CD4-positive, alpha-beta memory T cell (primary cell): Measurements from ENCODE around the gene CDC23. TPM values are rescaled to one million over a fixed set of nuclear protein-coding genes. Genes with fewer than 3 reads are reported as not detected.

Source experiments
- CTCF ChIA-PET: fragments of 350-600 bp; sonication (Branson Sonifier 250); formaldehyde crosslinking; loops from one replicate; lab custom pipeline; 2021; ENCODE audit warnings: inconsistent platforms; ENCODE audit not compliant: partially characterized antibody; lab: Charles Lee
- POLR2A ChIA-PET: fragments of 350-600 bp; sonication (Branson Sonifier 250); formaldehyde crosslinking; loops from one replicate; lab custom pipeline; 2021; ENCODE audit not compliant: partially characterized antibody; lab: Charles Lee
- DNase-seq, 5 donors: peaks; one replicate each; pipeline versions ENCODE4 v3.0.0 to v3.0.0-alpha.2; 2020 to 2022; ENCODE audit warnings: mixed read lengths in 1 of 5
- H3K27ac ChIP-seq: one replicate; pipeline ENCODE4 v1.7.0; 2013; ENCODE audit warnings: low read depth, low read length
- H3K27me3 ChIP-seq: 2 replicates; pipeline ENCODE4 v1.7.0; 2013; ENCODE audit warnings: mild to moderate bottlenecking, low read length, moderate library complexity; ENCODE audit not compliant: insufficient read depth
- H3K36me3 ChIP-seq: 2 replicates; pipeline ENCODE4 v1.7.0; 2013; ENCODE audit warnings: mild to moderate bottlenecking, low read length, moderate library complexity; ENCODE audit not compliant: insufficient read depth
- H3K4me1 ChIP-seq: 2 replicates; pipeline ENCODE4 v1.7.0; 2013; ENCODE audit warnings: mild to moderate bottlenecking, low read length, moderate library complexity; ENCODE audit not compliant: insufficient read depth
- H3K4me3 ChIP-seq, 2 donors: one replicate each; pipeline ENCODE4 v1.7.0; 2013; ENCODE audit warnings: low read length in 2 of 2, mild to moderate bottlenecking in 1 of 2
- H3K9me3 ChIP-seq, 2 donors: one replicate each; pipeline ENCODE4 v1.7.0; 2013; ENCODE audit warnings: low read length in 2 of 2, control low read depth in 1 of 2; ENCODE audit not compliant: control insufficient read depth in 1 of 2
- H3K27ac Mint-ChIP-seq, 7 donors: one replicate each; pipeline ENCODE4 v1.8.0; 2020 to 2021; ENCODE audit warnings: mixed read lengths in 7 of 7, mild to moderate bottlenecking in 6 of 7, inconsistent platforms in 3 of 7, moderate library complexity in 3 of 7
- H3K27me3 Mint-ChIP-seq, 2 donors: one replicate each; pipeline ENCODE4 v1.8.0; 2020 to 2021; ENCODE audit warnings: mixed read lengths in 2 of 2
- H3K36me3 Mint-ChIP-seq, 2 donors: one replicate each; pipeline ENCODE4 v1.8.0; 2020 to 2021; ENCODE audit warnings: mixed read lengths in 2 of 2, inconsistent platforms in 1 of 2, mild to moderate bottlenecking in 1 of 2
- H3K4me1 Mint-ChIP-seq, 4 donors: one replicate each; pipeline ENCODE4 v1.8.0; 2020 to 2021; ENCODE audit warnings: mixed read lengths in 4 of 4, mild to moderate bottlenecking in 1 of 4
- H3K4me3 Mint-ChIP-seq, 8 donors: one replicate each; pipeline ENCODE4 v1.8.0; 2020 to 2021; ENCODE audit warnings: mixed read lengths in 8 of 8, mild to moderate bottlenecking in 7 of 8, moderate library complexity in 6 of 8, inconsistent platforms in 3 of 8
- H3K9me3 Mint-ChIP-seq, 8 donors: one replicate each; pipeline ENCODE4 v1.8.0; 2020 to 2021; ENCODE audit warnings: mixed read lengths in 8 of 8, mild to moderate bottlenecking in 5 of 8, inconsistent platforms in 3 of 8, moderate library complexity in 1 of 8
- intact Hi-C: fragments of 100-400 bp; cut with micrococcal nuclease; formaldehyde crosslinking; loops from one replicate; pipeline ENCODE4 v1.15.1; 2023
- polyA plus RNA-seq, 2 donors: library from polyadenylated mRNA; unstranded; fragments of 300-500 nt; fragmentation: Illumina TruSeq; gene quantifications; one replicate each; pipeline ENCODE4 v1.2.3, GENCODE V29; 2021
- total RNA-seq, 2 experiments: library from RNA; stranded (reverse); gene quantifications; one replicate each; pipeline ENCODE4 v1.2.3, GENCODE V29; 2021

Gene CDC23
- total and polyA plus RNA-seq, 4 experiments from 2014 or later: 25.5 to 32.5 (median 29.1) TPM

GRCh38 chr5:138233280-138233679 is 20.2 kb upstream of the CDC23 start:
- DNase-seq: no peak
- Histone ChIP-seq H3K27ac (no peak overlapping the region), H3K4me1 (no peaks in the 10 kb centered on the region), H3K36me3 (no peaks in the 10 kb centered on the region), H3K4me3 (no peak overlapping the region), H3K27me3 (no peaks in the 10 kb centered on the region), H3K9me3 (no peaks in the 10 kb centered on the region)
- peaks cover 14 to 18% of the 10 kb centered on the region in 2 donors for H3K27me3 Mint-ChIP-seq
- H3K27ac Mint-ChIP-seq: no peak overlapping the region
- peaks cover 0 to 2% (median 0%) of the 10 kb centered on the region in 8 donors for H3K9me3 Mint-ChIP-seq
- no peak overlapping the region for H3K4me3 Mint-ChIP-seq
- intact Hi-C loops: loop anchor here (5.0 kb wide), 1 partner anchor 64 kb away; no protein-coding TSS in a partner anchor
- POLR2A ChIA-PET: no interaction called here
- no peaks in the 10 kb centered on the region for H3K4me1 Mint-ChIP-seq
- H3K36me3 Mint-ChIP-seq: no peaks in the 10 kb centered on the region
- CTCF ChIA-PET: no interaction called here

GRCh38 chr5:138230981-138231589 is 18.0 kb upstream of the CDC23 start:
- DNase-seq: no peak
- H3K27ac ChIP-seq: no peak overlapping the region
- CTCF ChIA-PET: interaction anchor here (1.3 to 1.5 kb wide), 2 partner anchors 14 to 15 kb away, joined by 3 read pairs; no protein-coding TSS in a partner anchor
- H3K9me3 ChIP-seq: peaks cover 0 to 2% of the 10 kb centered on the region in 2 donors
- H3K36me3 Mint-ChIP-seq: no peaks in the 10 kb centered on the region
- H3K27ac Mint-ChIP-seq: no peak overlapping the region
- H3K4me3 Mint-ChIP-seq: no peak overlapping the region
- H3K4me3 ChIP-seq: no peak overlapping the region
- no peaks in the 10 kb centered on the region for H3K4me1 ChIP-seq
- H3K36me3 ChIP-seq: no peaks in the 10 kb centered on the region
- H3K4me1 Mint-ChIP-seq: no peaks in the 10 kb centered on the region
- H3K27me3 Mint-ChIP-seq: peaks cover 7 to 13% of the 10 kb centered on the region in 2 donors
- H3K27me3 ChIP-seq: no peaks in the 10 kb centered on the region
- intact Hi-C loops: loop anchor here (5.0 kb wide), 1 partner anchor 66 kb away; no protein-coding TSS in a partner anchor
- peaks cover 0 to 7% (median 3%) of the 10 kb centered on the region in 8 donors for H3K9me3 Mint-ChIP-seq
- POLR2A ChIA-PET: no interaction called here

GRCh38 chr5:138230261-138230660 is 17.1 kb upstream of the CDC23 start:
- intact Hi-C loops: loop anchor here (5.0 kb wide), 1 partner anchor 67 kb away; no protein-coding TSS in a partner anchor
- Mint-ChIP-seq H3K36me3 (no peaks in the 10 kb centered on the region), H3K4me1 (no peaks in the 10 kb centered on the region), H3K27ac (no peak overlapping the region), H3K9me3 (peaks cover 0 to 13% (median 7%) of the 10 kb centered on the region in 8 donors), H3K4me3 (no peak overlapping the region), H3K27me3 (peaks cover 9 to 11% of the 10 kb centered on the region in 2 donors)
- no peak for DNase-seq
- ChIA-PET POLR2A (interaction anchor here (0.7 kb wide), 1 partner anchor 358 kb away, joined by 3 read pairs; no protein-coding TSS in a partner anchor), CTCF (interaction anchor here (1.3 kb wide), 1 partner anchor 13 kb away, joined by 3 read pairs; no protein-coding TSS in a partner anchor)
- Histone ChIP-seq H3K36me3 (no peaks in the 10 kb centered on the region), H3K27me3 (no peaks in the 10 kb centered on the region), H3K4me3 (no peak overlapping the region), H3K9me3 (peaks cover 0 to 4% of the 10 kb centered on the region in 2 donors), H3K4me1 (no peaks in the 10 kb centered on the region), H3K27ac (no peak overlapping the region)

- Mint-ChIP-seq H3K27me3 (peaks cover 7% of the 10 kb centered on the region in 2 donors), H3K9me3 (peaks cover 0 to 13% (median 7%) of the 10 kb centered on the region in 8 donors), H3K4me1 (no peaks in the 10 kb centered on the region), H3K4me3 (no peak overlapping the region), H3K36me3 (no peaks in the 10 kb centered on the region), H3K27ac (no peak overlapping the region)
- intact Hi-C loops: no loop called here
- H3K36me3 ChIP-seq: no peaks in the 10 kb centered on the region
- no peak overlapping the region for H3K4me3 ChIP-seq
- H3K27me3 ChIP-seq: no peaks in the 10 kb centered on the region
- no peak for DNase-seq
- H3K27ac ChIP-seq: no peak overlapping the region
- ChIA-PET POLR2A (no interaction called here), CTCF (interaction anchor here (1.2 kb wide), 1 partner anchor 159 kb away, joined by 3 read pairs; no protein-coding TSS in a partner anchor)
- H3K9me3 ChIP-seq: peaks cover 0 to 4% of the 10 kb centered on the region in 2 donors
- no peaks in the 10 kb centered on the region for H3K4me1 ChIP-seq
Measured at GRCh38 chr5:138229387-138229786, 16.3 kb upstream of the CDC23 start.

- ChIA-PET CTCF (no interaction called here), POLR2A (no interaction called here)
- H3K4me3 Mint-ChIP-seq: no peak overlapping the region
- no peak for DNase-seq
- H3K4me1 Mint-ChIP-seq: no peaks in the 10 kb centered on the region
- no peak overlapping the region for H3K27ac Mint-ChIP-seq
- Histone ChIP-seq H3K4me1 (no peaks in the 10 kb centered on the region), H3K36me3 (no peaks in the 10 kb centered on the region), H3K27ac (no peak overlapping the region), H3K4me3 (no peak overlapping the region), H3K27me3 (no peaks in the 10 kb centered on the region), H3K9me3 (peaks cover 0 to 4% of the 10 kb centered on the region in 2 donors)
- intact Hi-C loops: no loop called here
- H3K27me3 Mint-ChIP-seq: peaks cover 5 to 16% of the 10 kb centered on the region in 2 donors
- no peaks in the 10 kb centered on the region for H3K36me3 Mint-ChIP-seq
- peaks cover 0 to 13% (median 7%) of the 10 kb centered on the region in 8 donors for H3K9me3 Mint-ChIP-seq
Measured at GRCh38 chr5:138226910-138227309, 13.8 kb upstream of the CDC23 start.

GRCh38 chr5:138224712-138225111 is 11.6 kb upstream of the CDC23 start:
- no peaks in the 10 kb centered on the region for H3K36me3 ChIP-seq
- CTCF ChIA-PET: no interaction called here
- peaks cover 2 to 15% of the 10 kb centered on the region in 2 donors for H3K27me3 Mint-ChIP-seq
- intact Hi-C loops: no loop called here
- H3K27ac ChIP-seq: no peak overlapping the region
- no peak overlapping the region for H3K27ac Mint-ChIP-seq
- peaks cover 0 to 13% (median 7%) of the 10 kb centered on the region in 8 donors for H3K9me3 Mint-ChIP-seq
- no peak overlapping the region for H3K4me3 Mint-ChIP-seq
- H3K4me3 ChIP-seq: no peak overlapping the region
- no peaks in the 10 kb centered on the region for H3K4me1 Mint-ChIP-seq
- no peaks in the 10 kb centered on the region for H3K36me3 Mint-ChIP-seq
- no peaks in the 10 kb centered on the region for H3K27me3 ChIP-seq
- POLR2A ChIA-PET: no interaction called here
- H3K9me3 ChIP-seq: peaks cover 0 to 4% of the 10 kb centered on the region in 2 donors
- no peak for DNase-seq
- H3K4me1 ChIP-seq: no peaks in the 10 kb centered on the region

- Histone ChIP-seq H3K4me3 (no peak overlapping the region), H3K9me3 (peaks cover 0 to 4% of the 10 kb centered on the region in 2 donors), H3K27ac (no peak overlapping the region), H3K4me1 (no peaks in the 10 kb centered on the region), H3K27me3 (no peaks in the 10 kb centered on the region), H3K36me3 (no peaks in the 10 kb centered on the region)
- no peak overlapping the region for H3K4me3 Mint-ChIP-seq
- peaks cover 3 to 14% of the 10 kb centered on the region in 2 donors for H3K27me3 Mint-ChIP-seq
- H3K9me3 Mint-ChIP-seq: peaks cover 0 to 13% (median 7%) of the 10 kb centered on the region in 8 donors
- H3K36me3 Mint-ChIP-seq: no peaks in the 10 kb centered on the region
- intact Hi-C loops: no loop called here
- POLR2A ChIA-PET: no interaction called here
- no peak for DNase-seq
- CTCF ChIA-PET: no interaction called here
- H3K27ac Mint-ChIP-seq: no peak overlapping the region
- H3K4me1 Mint-ChIP-seq: no peaks in the 10 kb centered on the region
Measured at GRCh38 chr5:138223532-138223931, 10.4 kb upstream of the CDC23 start.
